Sigmoid colon (tissue), 4 donors: Measurements from ENCODE around the gene KPNA6.

ENCODE experiments used
- CTCF ChIP-seq, 4 experiments: fragments of 450-650 bp in 3 of 4; fragments of 200-600 bp in 1 of 4; IDR thresholded peaks; one replicate each; pipeline ENCODE4 v1.5.1; 2016 to 2019; ENCODE audit warnings: antibody characterized with exemption in 4 of 4, mild to moderate bottlenecking in 3 of 4, moderate library complexity in 2 of 4
- EP300 ChIP-seq, 4 donors: sonication (generic); formaldehyde crosslinking; IDR thresholded peaks; one replicate each; pipeline ENCODE4 v1.6.1; 2017; ENCODE audit warnings: antibody characterized with exemption in 4 of 4
- POLR2A ChIP-seq, 2 donors: fragments of 450-650 bp; IDR thresholded peaks; one replicate each; pipeline ENCODE4 v1.6.1; 2016; ENCODE audit warnings: antibody characterized with exemption in 2 of 2, mild to moderate bottlenecking in 2 of 2, moderate library complexity in 2 of 2
- POLR2AphosphoS5 ChIP-seq, 4 donors: sonication (generic); formaldehyde crosslinking; IDR thresholded peaks; one replicate each; pipeline ENCODE4 v1.6.1; 2017; ENCODE audit warnings: antibody characterized with exemption in 4 of 4

DNA sequence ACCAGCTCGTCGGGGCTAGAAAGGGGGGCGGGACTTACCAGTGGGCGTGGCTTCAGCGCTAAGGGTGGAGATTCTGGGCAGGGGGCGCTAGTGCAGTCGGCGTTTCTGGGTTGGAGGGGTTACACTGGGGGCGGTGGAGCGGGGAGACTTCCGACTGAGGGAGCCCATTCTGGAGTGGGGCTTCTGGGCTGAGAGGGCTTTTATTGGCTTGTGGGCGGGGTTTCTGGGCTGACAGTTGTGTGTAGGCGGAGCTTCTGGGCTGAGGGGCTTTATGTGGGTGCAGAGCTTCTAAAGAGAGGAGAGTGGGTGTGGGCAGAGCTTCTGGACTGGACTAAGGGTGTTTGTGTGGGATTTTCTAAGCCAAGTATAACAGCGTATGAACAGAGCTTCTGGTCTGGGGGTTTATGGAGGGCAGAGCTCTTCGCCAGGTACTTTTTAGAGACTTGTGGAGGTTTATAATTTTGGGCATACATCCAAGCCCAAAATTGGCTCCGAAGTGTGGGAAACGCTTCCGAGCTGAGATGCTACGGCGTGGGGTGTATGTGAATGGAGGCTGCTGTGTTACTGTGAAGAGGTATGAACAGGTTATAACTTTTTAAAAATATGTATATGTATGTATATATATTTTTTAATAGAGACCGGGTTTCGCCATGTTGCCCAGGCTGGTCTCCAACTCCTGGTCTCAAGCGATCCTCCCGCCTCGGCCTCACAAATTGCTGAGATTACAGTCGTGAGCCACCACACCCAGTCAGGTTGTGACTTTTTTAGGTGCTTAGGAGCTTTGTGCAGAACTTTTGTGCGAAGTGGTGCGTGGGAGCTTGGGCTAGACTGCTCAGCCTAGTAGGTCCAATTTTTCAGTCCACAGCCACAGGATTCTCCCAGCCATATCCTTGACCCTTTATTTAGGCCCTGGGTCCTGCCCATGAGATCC, 34.3 kb upstream of the KPNA6 start:
- TF ChIP-seq CTCF (IDR thresholded peaks at IDR 0.05) (no peak), POLR2A (IDR thresholded peaks at IDR 0.05) (no peak), EP300 (IDR thresholded peaks at IDR 0.05) (no peak), POLR2AphosphoS5 (IDR thresholded peaks at IDR 0.05) (no peak)
